Left cardiac atrium (tissue), 4 donors: ENCODE measurements around the gene DLX3. TPM values are rescaled to one million over a fixed set of nuclear protein-coding genes. Genes with fewer than 3 reads are reported as not detected.

Experiments used
- ATAC-seq, 2 donors: fragments of 200-7000 bp; cut with Tn5 transposase; one replicate each; pipeline ENCODE4 v1.9.1; 2020; ENCODE audit warnings: mild to moderate bottlenecking in 2 of 2, moderate library complexity in 2 of 2
- DNase-seq: peaks from one replicate; pipeline ENCODE4 v3.0.0-alpha.2; 2020
- intact Hi-C, 2 donors: fragments of 100-400 bp; cut with DNase I; formaldehyde crosslinking; loops; one replicate each; pipeline versions ENCODE4 v1.14.1 to v1.15.1; 2022 to 2023
- total RNA-seq, 2 donors: library from RNA; stranded (reverse); fragmentation: NEBNext Ultra II Directional; extraction: Animal tissue kit (Norgen Biotek cat#: 25700); gene quantifications; one replicate each; pipeline ENCODE4 v1.2.1, GENCODE V29; 2021
- donor health status: DM: no; HTN: yes; CAD: no.
- donor health status: DM: no; HTN: yes; CAD: no; lungs with severe emphysema.
- donor health status: DM: yes; HTN: yes; CAD: no.
- donor health status: Dilated cardiomyopathy.

Gene DLX3
- total RNA-seq, 2 donors from 2014 or later, result 0.16 TPM; not detected in 1

DNA sequence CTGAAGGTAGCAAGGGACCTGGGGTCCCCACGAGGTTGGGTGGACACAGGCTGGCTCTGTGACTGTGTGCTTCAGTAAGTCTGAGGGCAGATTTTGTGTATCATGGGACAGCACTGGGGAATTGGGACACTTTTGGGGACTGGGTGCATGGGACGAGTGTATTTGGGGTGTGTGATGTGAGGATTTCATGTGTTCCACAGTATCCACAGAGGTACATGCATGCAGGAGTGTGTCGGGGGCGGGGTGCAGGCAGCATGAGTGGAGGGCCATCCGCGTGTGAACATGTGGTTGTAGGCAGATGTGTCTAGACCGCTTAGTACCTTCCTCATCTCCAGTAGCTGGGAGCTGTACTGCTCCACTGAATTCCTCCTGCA is 1.1 kb upstream of the DLX3 start:
- ATAC-seq (no peak), DNase-seq (no peak)
- intact Hi-C loops, result loop anchor here (2.0 to 5.0 kb wide), 4 partner anchors 114 to 429 kb away; no protein-coding TSS in a partner anchor

- DNase-seq (no peak), ATAC-seq (no peak)
- intact Hi-C loops, result loop anchor here (5.0 kb wide), 4 partner anchors 42 to 427 kb away; no protein-coding TSS in a partner anchor
These were observed 654 bp downstream of the DLX3 start for GRCh38 chr17:49994085-49995054.

DNA sequence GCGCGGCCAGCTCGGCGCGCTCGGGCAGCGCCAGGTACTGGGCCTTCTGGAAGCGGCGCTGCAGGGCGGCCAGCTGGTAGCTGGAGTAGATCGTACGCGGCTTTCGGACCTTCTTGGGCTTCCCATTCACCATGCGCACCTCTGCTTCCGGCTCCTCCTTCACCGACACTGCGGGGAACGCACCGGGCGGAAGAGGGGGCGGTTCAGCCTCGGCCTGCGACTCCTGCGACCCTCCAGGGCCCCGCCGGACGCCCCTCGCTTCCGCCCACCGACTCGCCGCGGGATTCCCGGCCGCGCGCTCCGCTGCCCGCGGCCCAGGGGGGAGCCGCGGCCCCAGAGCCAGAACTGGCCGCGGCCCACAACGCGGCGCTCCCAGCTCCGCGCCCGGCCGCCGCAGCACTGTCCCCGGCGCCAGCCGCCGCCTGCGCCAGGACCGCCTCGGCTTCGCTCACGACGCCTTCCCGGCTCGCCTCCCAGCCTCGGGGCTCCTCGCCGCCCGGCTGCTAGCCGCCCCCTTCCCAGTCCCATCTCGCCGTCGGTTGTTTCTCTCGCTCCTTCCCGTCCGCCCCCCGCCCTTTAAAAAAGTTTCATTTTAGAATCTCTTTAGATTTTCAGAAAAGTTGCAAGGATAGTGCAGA is 1.5 kb downstream of the DLX3 start:
- intact Hi-C loops, result loop anchor here in 1 of 2 donors (5.0 kb wide), 1 partner anchor 41 kb away; no protein-coding TSS in a partner anchor
- DNase-seq, result no peak
- peak; percentile 53 to 59 for ATAC-seq

DNA sequence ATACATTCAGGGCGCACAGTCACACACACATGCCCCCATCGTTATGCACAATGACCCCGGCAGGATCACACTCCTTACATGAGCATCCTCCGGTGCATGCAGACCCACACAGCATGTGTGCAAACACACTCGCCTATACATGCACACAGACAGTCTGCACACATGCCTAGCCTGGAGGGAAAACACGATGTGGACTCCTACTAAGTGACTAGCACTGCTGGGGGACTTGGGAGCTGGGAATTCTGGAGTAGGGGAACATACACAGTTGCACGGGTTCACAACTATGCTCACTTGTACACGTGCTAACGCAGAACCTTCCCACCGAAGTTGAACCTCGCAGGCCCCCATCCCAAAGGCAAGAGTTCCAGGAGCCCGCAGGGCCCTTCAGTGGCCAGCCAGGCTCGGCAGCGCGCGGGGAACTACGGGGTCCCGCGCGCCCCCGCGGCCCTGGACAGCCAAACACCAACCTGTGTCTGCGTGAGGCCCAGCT is 2.0 kb downstream of the DLX3 start:
- intact Hi-C loops, result loop anchor here in 1 of 2 donors (5.0 kb wide), 1 partner anchor 41 kb away; no protein-coding TSS in a partner anchor
- DNase-seq, result no peak

GRCh38 chr17:49992191-49992932 is 2.7 kb downstream of the DLX3 start:
- DNase-seq, result no peak
- intact Hi-C loops, result loop anchor here in 1 of 2 donors (5.0 kb wide), 1 partner anchor 40 kb away; no protein-coding TSS in a partner anchor
- no peak for ATAC-seq

More for the DNA sequence above, 2.0 kb downstream of the DLX3 start:
- no peak for ATAC-seq

- intact Hi-C loops, result loop anchor here in 1 of 2 donors (5.0 kb wide), 1 partner anchor 39 kb away; no protein-coding TSS in a partner anchor
- DNase-seq (no peak), ATAC-seq (no peak)
These were observed 3.6 kb downstream of the DLX3 start for GRCh38 chr17:49991409-49991808.

- DNase-seq (no peak), ATAC-seq (no peak)
- intact Hi-C loops, result loop anchor here in 1 of 2 donors (5.0 kb wide), 1 partner anchor 39 kb away; no protein-coding TSS in a partner anchor
These were observed 4.1 kb downstream of the DLX3 start for GRCh38 chr17:49990921-49991320.

GRCh38 chr17:49990331-49990730 is 4.7 kb downstream of the DLX3 start:
- intact Hi-C loops, result loop anchor here in 1 of 2 donors (5.0 kb wide), 1 partner anchor 38 kb away; no protein-coding TSS in a partner anchor
- DNase-seq (no peak), ATAC-seq (no peak)

GRCh38 chr17:49989518-49989880 is 5.5 kb downstream of the DLX3 start:
- intact Hi-C loops, result no loop called here
- no peak for DNase-seq
- ATAC-seq, result no peak

- ATAC-seq, result peak; percentile 56 to 61
- DNase-seq, result no peak
- intact Hi-C loops, result no loop called here
These were observed 7.2 kb downstream of the DLX3 start for GRCh38 chr17:49987681-49988441.

DNA sequence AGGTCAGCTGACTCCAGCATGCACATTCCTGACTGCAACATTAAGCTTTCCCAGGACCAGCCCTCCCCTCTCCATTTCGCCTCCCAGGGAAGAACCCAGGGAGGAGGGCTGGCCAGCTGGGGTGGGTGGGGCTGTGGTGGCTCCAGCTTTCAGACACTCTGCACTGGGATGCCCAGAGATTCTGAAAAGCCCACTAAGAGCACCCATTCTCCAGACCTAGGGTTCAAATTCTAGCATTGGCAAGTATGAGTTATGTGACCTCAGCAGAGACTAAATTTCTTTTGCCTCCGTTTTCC is 7.8 kb downstream of the DLX3 start:
- DNase-seq (no peak), ATAC-seq (no peak)
- intact Hi-C loops, result no loop called here

DNA sequence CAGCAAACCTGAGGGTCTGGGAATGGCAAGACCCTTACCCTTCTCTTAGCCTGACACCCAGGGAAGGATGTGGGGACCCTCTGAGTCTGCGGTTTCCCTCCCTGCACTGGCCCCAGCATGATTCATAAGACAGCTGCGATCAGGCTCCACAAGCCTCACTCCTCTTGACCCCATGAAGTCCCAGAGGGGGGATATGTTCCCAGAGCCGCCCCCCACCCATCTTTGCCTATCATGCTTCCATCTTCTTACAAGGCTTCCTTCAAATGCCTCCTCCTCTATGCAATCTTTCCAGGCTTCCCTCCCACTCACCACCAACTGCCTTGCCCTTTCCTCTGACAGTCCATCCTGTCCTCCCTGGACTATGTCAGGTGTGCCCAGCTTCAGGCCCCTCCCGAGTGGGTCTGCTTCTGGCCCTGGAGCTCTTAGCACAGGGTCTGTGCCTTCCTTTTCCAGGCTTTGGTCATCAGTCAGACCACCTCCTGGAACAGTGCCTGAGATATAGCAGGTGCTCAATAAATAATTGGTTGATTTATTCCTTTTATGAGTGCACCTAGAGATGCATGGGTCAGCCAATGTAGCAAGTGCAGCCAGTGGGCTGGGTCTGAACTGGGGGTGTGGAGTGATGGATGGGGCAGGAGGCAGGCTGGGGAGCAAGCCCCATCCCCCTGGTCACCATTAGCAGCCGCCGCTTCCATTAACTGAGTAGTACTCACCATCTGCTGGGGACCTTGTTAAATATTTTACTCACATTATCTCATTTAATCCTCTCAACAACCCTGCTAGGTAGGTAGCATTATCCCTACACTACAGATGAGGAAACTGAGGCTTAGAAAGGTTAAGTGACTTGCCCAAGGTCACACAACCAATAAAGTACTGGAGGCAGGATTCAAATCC is 8.4 kb downstream of the DLX3 start:
- intact Hi-C loops, result no loop called here
- ATAC-seq (no peak), DNase-seq (no peak)

DNA sequence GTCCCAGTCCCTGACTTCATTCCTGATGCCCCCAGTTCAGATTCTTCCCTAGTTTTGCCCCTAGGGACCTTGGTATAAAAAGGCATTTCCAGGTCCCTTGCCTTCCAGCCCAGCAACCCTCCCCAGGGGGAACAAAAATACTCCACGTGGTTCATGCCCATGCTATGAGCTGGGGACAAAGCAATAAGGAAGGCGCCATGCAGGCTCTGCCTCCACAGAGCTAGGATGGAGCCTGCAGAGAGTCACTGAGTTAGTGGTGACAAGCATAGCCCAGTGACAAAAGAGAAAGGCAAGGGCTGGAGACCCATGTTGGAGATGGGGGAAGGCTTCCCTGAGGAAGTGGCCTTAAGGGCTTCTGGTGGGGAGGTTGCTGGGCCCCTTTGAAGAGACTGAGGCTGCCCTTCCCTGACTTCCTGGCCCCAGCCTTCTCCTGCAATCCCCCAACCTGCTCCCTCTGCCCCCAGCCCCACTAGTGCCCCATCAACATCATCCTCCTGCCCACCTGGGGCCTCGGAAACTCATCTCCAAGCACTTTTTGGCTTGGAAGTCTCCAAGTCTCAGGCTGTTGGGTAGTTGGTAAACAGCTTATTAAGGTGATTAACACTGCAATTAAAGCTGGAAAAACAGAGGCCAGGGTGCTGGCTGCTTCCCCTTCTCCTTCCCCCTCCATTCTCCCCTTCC is 9.6 kb downstream of the DLX3 start:
- ATAC-seq (no peak), DNase-seq (no peak)
- intact Hi-C loops, result no loop called here

- DNase-seq (no peak), ATAC-seq (no peak)
- intact Hi-C loops, result no loop called here
These were observed 10.2 kb downstream of the DLX3 start for GRCh38 chr17:49984776-49985175.

- intact Hi-C loops, result no loop called here
- DNase-seq (no peak), ATAC-seq (no peak)
These were observed 10.7 kb downstream of the DLX3 start for GRCh38 chr17:49984283-49984682.

DNA sequence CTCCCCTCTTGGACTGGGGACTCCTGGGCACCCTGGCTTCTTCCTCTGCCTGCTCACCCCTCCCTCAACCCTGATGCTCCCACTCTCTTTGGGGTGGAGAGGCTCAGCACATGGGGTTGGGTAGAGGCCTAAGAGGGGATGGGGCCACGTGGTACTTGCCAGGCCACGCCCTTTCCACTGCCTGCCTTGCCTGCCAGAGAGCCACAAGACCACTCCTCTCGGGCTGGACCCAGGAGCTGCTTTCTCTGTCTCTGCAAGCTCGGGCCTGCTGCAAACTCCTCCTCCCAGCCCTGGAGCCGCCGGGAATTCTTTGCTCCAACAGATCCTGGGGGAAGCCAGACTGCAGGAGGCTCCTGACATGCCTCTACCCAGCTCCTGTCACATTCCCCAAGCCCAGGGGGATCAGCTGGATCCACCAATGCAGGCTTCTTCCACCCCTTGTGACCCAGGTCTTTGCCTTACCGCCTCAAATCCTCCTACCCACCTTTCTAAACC is 14.3 kb downstream of the DLX3 start:
- intact Hi-C loops, result no loop called here
- ATAC-seq, result no peak
- no peak for DNase-seq
